Measurements from ENCODE around the gene PIMREG. TPM values are rescaled to one million over a fixed set of nuclear protein-coding genes. Genes with fewer than 3 reads are reported as not detected.
A peak's percentile ranks its signal among the peaks of the same experiment; 100 is the strongest.

PIMREG gene
- total and polyA plus RNA-seq, 2 experiments from 2014 or later: 3.9 to 11.8 TPM

DNA sequence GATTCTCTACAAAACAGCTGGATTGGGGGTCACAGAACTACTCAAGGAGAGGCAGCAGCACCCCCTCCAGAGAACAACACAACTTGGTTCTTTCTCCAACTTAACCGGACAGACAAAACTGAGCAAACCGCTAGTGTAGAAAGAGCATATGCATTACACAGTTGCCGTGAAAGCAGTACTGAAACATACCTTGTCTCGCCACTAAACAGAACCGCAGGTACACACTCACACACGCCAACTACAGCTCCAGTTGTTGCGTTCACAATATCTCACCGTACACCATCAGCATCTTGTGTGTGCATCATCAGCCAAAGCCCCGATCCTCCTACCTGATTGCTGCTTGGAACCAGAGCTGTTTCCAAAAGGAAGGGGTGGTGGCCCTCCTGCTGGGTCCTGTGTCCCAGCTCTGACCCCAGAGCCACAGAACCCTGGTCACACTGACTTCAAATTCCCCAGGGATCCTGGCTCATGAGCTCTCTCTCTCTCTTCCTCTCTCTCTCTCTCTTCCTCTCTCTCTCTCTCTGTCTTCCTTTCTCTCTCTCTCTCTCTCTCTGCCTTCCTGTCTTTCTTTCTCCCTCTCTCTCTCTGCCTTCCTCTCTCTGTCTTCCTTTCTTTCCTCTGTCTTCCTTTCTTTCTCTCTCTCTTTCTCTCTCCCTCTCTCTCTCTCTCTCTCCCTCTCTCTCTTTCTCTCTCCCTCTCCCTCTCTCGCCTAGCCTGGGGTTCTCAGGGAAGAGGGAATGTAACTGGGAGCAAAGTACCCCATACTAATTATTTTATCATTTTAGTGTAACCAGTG, 8.4 kb downstream of the PIMREG start:
- H3K36me3 ChIP-seq (replicated peaks; ENCODE audit: insufficient read depth, low read depth): no peaks in the 10 kb centered on the region
- H3K9me3 ChIP-seq (ENCODE audit: low read depth): no peaks in the 10 kb centered on the region
- peaks cover 9% of the 10 kb centered on the region for H3K27me3 ChIP-seq
- peaks cover 13% of the 10 kb centered on the region for H3K4me1 ChIP-seq (ENCODE audit: insufficient read depth)
- DNase-seq (ENCODE audit: low spot score): no peak
- no peaks in the 10 kb centered on the region for H3K9me2 ChIP-seq (replicated peaks; ENCODE audit: insufficient read depth)
- H3K4me2 ChIP-seq: no peak overlapping the region
- H2AFZ ChIP-seq: no peak overlapping the region
- H3K79me2 ChIP-seq: no peaks in the 10 kb centered on the region
- 95% methylated on average over 10 of the region's 10 CpGs for WGBS (ENCODE audit: low lambda C conversion rate, missing lambda C conversion rate)
- TF ChIP-seq, protein P1, sequence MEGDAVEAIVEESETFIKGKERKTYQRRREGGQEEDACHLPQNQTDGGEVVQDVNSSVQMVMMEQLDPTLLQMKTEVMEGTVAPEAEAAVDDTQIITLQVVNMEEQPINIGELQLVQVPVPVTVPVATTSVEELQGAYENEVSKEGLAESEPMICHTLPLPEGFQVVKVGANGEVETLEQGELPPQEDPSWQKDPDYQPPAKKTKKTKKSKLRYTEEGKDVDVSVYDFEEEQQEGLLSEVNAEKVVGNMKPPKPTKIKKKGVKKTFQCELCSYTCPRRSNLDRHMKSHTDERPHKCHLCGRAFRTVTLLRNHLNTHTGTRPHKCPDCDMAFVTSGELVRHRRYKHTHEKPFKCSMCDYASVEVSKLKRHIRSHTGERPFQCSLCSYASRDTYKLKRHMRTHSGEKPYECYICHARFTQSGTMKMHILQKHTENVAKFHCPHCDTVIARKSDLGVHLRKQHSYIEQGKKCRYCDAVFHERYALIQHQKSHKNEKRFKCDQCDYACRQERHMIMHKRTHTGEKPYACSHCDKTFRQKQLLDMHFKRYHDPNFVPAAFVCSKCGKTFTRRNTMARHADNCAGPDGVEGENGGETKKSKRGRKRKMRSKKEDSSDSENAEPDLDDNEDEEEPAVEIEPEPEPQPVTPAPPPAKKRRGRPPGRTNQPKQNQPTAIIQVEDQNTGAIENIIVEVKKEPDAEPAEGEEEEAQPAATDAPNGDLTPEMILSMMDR (IDR thresholded peaks at IDR 0.05; ENCODE audit: poor library complexity): no peak
- TF ChIP-seq EZH2 (IDR thresholded peaks at IDR 0.05; ENCODE audit: borderline replicate concordance) (no peak), EZH2phosphoT487 (IDR thresholded peaks at IDR 0.05; ENCODE audit: low read depth, severe bottlenecking, unreplicated experiment) (no peak)
- H3K27ac ChIP-seq: no peak overlapping the region
- no peaks in the 10 kb centered on the region for H4K20me1 ChIP-seq (ENCODE audit: insufficient read depth, poor library complexity, severe bottlenecking)
- no peak overlapping the region for H3K4me3 ChIP-seq

DNA sequence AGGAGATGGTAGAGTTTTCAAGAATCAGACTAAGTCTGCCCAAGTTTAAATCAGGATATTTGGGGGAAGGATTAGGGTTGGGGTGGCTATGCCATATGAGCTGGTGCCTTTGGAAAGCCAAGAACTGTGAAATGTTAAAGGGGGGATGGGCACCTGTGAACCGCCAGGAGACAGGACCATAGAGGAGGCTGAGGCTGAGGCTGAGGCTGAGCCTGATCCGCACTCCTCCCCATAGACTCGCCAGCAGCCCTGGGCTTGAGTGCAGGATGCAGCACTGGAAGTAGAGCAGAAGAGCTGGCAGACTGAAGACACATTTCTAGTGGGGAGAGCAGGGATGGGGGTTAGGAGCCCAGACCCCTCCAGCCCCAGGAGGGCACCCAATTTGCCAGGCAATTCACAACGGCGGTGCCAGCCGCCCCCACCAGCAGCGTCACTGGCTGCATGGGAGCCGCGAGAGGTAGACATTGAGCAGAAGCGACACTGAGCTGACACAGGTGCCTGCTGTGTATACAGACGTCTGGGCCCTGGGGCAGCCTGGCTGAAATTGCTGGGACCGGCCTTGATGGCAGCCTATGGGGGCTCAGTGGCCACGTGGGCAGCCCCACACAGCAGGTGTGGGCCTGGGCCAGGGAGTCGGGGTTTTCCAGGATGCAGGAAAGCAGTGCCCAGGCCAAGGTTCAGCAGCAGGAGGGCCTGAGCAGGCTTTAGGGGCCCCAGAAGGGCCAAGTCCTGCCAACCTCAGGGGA, 9.2 kb downstream of the PIMREG start:
- DNase-seq (ENCODE audit: low spot score): no peak
- Histone ChIP-seq H3K36me3 (replicated peaks; ENCODE audit: insufficient read depth, low read depth) (no peaks in the 10 kb centered on the region), H3K27me3 (peaks cover 9% of the 10 kb centered on the region), H4K20me1 (ENCODE audit: insufficient read depth, poor library complexity, severe bottlenecking) (no peaks in the 10 kb centered on the region), H3K4me2 (no peak overlapping the region), H3K79me2 (no peaks in the 10 kb centered on the region), H3K27ac (no peak overlapping the region), H3K9me3 (ENCODE audit: low read depth) (no peaks in the 10 kb centered on the region), H3K4me1 (ENCODE audit: insufficient read depth) (peaks cover 14% of the 10 kb centered on the region), H3K9me2 (replicated peaks; ENCODE audit: insufficient read depth) (no peaks in the 10 kb centered on the region), H2AFZ (no peak overlapping the region), H3K4me3 (no peak overlapping the region)
- WGBS (ENCODE audit: low lambda C conversion rate, missing lambda C conversion rate): 59% methylated on average over 14 of the region's 14 CpGs
- TF ChIP-seq EZH2 (IDR thresholded peaks at IDR 0.05; ENCODE audit: borderline replicate concordance) (no peak), EZH2phosphoT487 (IDR thresholded peaks at IDR 0.05; ENCODE audit: low read depth, severe bottlenecking, unreplicated experiment) (no peak)
- TF ChIP-seq, protein P1 (IDR thresholded peaks at IDR 0.05; ENCODE audit: poor library complexity): no peak

DNA sequence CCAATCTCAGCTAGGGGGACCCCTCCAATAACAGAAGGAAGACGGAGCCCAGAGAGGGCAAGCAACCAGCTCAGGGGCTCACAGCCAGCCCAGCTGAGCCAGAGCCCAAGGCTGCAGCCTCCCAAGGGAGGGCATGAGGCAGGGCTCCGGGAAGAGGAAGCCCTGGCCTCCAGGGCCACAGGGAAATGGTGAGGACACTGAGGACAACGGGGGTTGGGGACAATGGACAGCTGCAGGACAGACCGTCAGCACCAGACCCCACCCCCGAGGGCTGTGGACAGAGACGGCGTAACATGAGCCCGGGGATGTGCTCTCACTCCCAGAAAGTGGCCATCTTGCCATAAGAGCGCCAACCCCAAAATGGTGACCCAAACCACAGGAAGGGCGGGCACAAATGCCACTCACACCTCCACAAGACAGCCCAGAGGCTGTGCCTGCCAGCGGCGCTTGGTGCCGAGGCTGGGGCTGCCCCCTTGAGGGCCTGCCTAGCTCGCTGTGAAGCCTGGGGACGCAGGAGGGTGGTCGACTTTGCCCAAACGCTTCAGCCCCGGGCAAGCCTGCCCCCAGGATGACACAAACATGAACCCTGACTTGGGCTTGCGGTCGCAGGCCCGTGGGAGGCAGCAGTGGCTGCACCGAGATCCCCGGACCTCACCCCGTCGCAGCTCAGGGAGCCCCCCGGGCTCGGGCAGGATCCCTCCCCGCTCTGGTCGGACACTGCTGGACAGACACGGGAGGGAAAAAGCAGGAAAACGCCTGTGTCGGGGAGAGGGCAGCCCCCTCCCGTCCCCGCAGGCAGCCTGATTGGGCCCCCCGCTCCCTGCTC, 10.5 kb downstream of the PIMREG start:
- Histone ChIP-seq H3K27me3 (peaks cover 9% of the 10 kb centered on the region), H3K4me2 (peak overlapping the region; percentile 91), H3K4me1 (ENCODE audit: insufficient read depth) (peaks cover 14% of the 10 kb centered on the region), H3K9me3 (ENCODE audit: low read depth) (no peaks in the 10 kb centered on the region), H3K27ac (no peak overlapping the region), H3K9me2 (replicated peaks; ENCODE audit: insufficient read depth) (no peaks in the 10 kb centered on the region), H3K79me2 (no peaks in the 10 kb centered on the region), H3K4me3 (no peak overlapping the region), H3K36me3 (replicated peaks; ENCODE audit: insufficient read depth, low read depth) (no peaks in the 10 kb centered on the region), H2AFZ (peak overlapping the region; percentile 68), H4K20me1 (ENCODE audit: insufficient read depth, poor library complexity, severe bottlenecking) (no peaks in the 10 kb centered on the region)
- 27% methylated on average over 29 of the region's 35 CpGs for WGBS (ENCODE audit: low lambda C conversion rate, missing lambda C conversion rate)
- DNase-seq (ENCODE audit: low spot score): no peak
- TF ChIP-seq EZH2 (IDR thresholded peaks at IDR 0.05; ENCODE audit: borderline replicate concordance) (no peak), EZH2phosphoT487 (IDR thresholded peaks at IDR 0.05; ENCODE audit: low read depth, severe bottlenecking, unreplicated experiment) (no peak)
- TF ChIP-seq, protein P1 (IDR thresholded peaks at IDR 0.05; ENCODE audit: poor library complexity): no peak

Data from hepatocyte (in vitro differentiated cells).